Fibroblast of lung (primary cell): ENCODE data around the gene TWIST2. TPM values are rescaled to one million over a fixed set of nuclear protein-coding genes. Genes with fewer than 3 reads are reported as not detected.

Experiments used
- DNase-seq, 2 donors: peaks; one replicate each; pipeline versions ENCODE4 v3.0.0 to v3.0.0-alpha.2; 2010; ENCODE audit warnings: low read depth in 2 of 2
- H2AFZ ChIP-seq: 2 replicates; pipeline ENCODE4 v1.5.1; 2012; ENCODE audit warnings: low read length, control low read depth, inconsistent platforms
- H3K27ac ChIP-seq: 2 replicates; pipeline ENCODE4 v1.5.1; 2011; ENCODE audit warnings: low read length, control low read depth; ENCODE audit not compliant: insufficient read depth
- H3K27me3 ChIP-seq: 2 replicates; pipeline ENCODE4 v1.5.1; 2011; ENCODE audit warnings: mild to moderate bottlenecking, low read length; ENCODE audit not compliant: control insufficient read depth, insufficient read depth
- H3K36me3 ChIP-seq: 2 replicates; pipeline ENCODE4 v1.5.1; 2011; ENCODE audit warnings: low read length; ENCODE audit not compliant: control insufficient read depth, insufficient read depth
- H3K4me1 ChIP-seq: 2 replicates; pipeline ENCODE4 v1.5.1; 2011; ENCODE audit warnings: low read length; ENCODE audit not compliant: control insufficient read depth, insufficient read depth; ENCODE audit errors: extremely low read depth
- H3K4me2 ChIP-seq: 2 replicates; pipeline ENCODE4 v1.5.1; 2011; ENCODE audit warnings: low read length, control low read depth; ENCODE audit not compliant: insufficient read depth; ENCODE audit errors: extremely low read depth
- H3K4me3 ChIP-seq, 4 experiments: fragments of 200-600 bp in 1 of 4; sonication (generic) in 1 of 4; replicated peaks in 1 of 4; 2 replicates each; pipeline ENCODE4 v1.5.1; 2011 to 2016; ENCODE audit warnings: low read length in 4 of 4, low read depth in 3 of 4, mild to moderate bottlenecking in 3 of 4, control low read depth in 2 of 4, inconsistent platforms in 1 of 4, mixed read lengths in 1 of 4; ENCODE audit not compliant: insufficient read depth in 1 of 4; ENCODE audit errors: control extremely low read depth in 1 of 4
- H3K79me2 ChIP-seq: 2 replicates; pipeline ENCODE4 v1.5.1; 2012; ENCODE audit warnings: mild to moderate bottlenecking, low read length, inconsistent platforms; ENCODE audit not compliant: control insufficient read depth, insufficient read depth
- H3K9ac ChIP-seq: 2 replicates; pipeline ENCODE4 v1.5.1; 2011; ENCODE audit warnings: mild to moderate bottlenecking, low read length, control low read depth; ENCODE audit not compliant: insufficient read depth
- H3K9me3 ChIP-seq: 2 replicates; pipeline ENCODE4 v1.5.1; 2012; ENCODE audit warnings: low read depth, low read length; ENCODE audit not compliant: control insufficient read depth, insufficient read depth
- H4K20me1 ChIP-seq: 2 replicates; pipeline ENCODE4 v1.5.1; 2011; ENCODE audit warnings: low read length; ENCODE audit not compliant: control insufficient read depth, insufficient read depth; ENCODE audit errors: extremely low read depth
- CTCF ChIP-seq, 2 donors: IDR thresholded peaks in 1 of 2; conservative IDR thresholded peaks in 1 of 2; 1 replicate in 1 of 2; 2 replicates in 1 of 2; pipeline ENCODE4 v1.5.1; 2011 to 2012; ENCODE audit warnings: low read length in 2 of 2, control low read depth in 1 of 2, inconsistent platforms in 1 of 2, low read depth in 1 of 2, mild to moderate bottlenecking in 1 of 2
- EZH2 ChIP-seq: IDR thresholded peaks from 2 replicates; pipeline ENCODE4 v1.5.1; 2012; ENCODE audit warnings: low read length, control low read depth, mild to moderate bottlenecking; ENCODE audit errors: missing control alignments
- polyA plus RNA-seq, 2 donors: library from polyadenylated mRNA; depleted of rRNA in 1 of 2; stranded (reverse) in 1 of 2; unstranded in 1 of 2; fragments of >200 nt; gene quantifications; 2 replicates each; pipeline ENCODE4 v1.2.1, GENCODE V29; 2011 to 2012; ENCODE audit warnings: missing spikeins in 1 of 2
- total RNA-seq: library from RNA; depleted of rRNA; stranded (reverse); fragments of >200 nt; gene quantifications from 2 replicates; pipeline ENCODE4 v1.2.1, GENCODE V29; 2014

Gene TWIST2
- total and polyA plus RNA-seq, 2 donors (not counting 1 experiment from before 2014, with no cell fraction given), result 85.2 to 118 TPM

- no peak overlapping the region for H3K27ac ChIP-seq
- H4K20me1 ChIP-seq, result peaks cover 2% of the 10 kb centered on the region
- DNase-seq, result no peak
- H3K4me2 ChIP-seq, result no peak overlapping the region
- H2AFZ ChIP-seq, result no peak overlapping the region
- no peak overlapping the region for H3K4me3 ChIP-seq
- H3K27me3 ChIP-seq, result no peaks in the 10 kb centered on the region
- peaks cover 26% of the 10 kb centered on the region for H3K4me1 ChIP-seq
- H3K79me2 ChIP-seq, result peaks cover 61% of the 10 kb centered on the region
- H3K36me3 ChIP-seq, result peaks cover 5% of the 10 kb centered on the region
- no peak for TF ChIP-seq CTCF (conservative IDR thresholded peaks at IDR 0.05 in 1 of 2, IDR thresholded peaks at IDR 0.05 in 1 of 2; ENCODE audit: low read depth in 1 of 2, low read length in 2 of 2)
- TF ChIP-seq EZH2, result no peak
- no peaks in the 10 kb centered on the region for H3K9me3 ChIP-seq
- H3K9ac ChIP-seq, result no peak overlapping the region
Measured at GRCh38 chr2:238878051-238878735, 30.3 kb downstream of the TWIST2 start.

GRCh38 chr2:238879043-238879442 lies 31.2 kb downstream of the TWIST2 start:
- H3K4me2 ChIP-seq, result no peak overlapping the region
- H3K4me1 ChIP-seq, result peaks cover 29% of the 10 kb centered on the region

More at GRCh38 chr2:238879043-238879442, 31.2 kb downstream of the TWIST2 start:
- Histone ChIP-seq H3K9ac (no peak overlapping the region), H4K20me1 (peaks cover 2% of the 10 kb centered on the region), H3K27ac (no peak overlapping the region), H3K79me2 (peaks cover 61% of the 10 kb centered on the region), H3K27me3 (no peaks in the 10 kb centered on the region), H2AFZ (no peak overlapping the region), H3K36me3 (peaks cover 4% of the 10 kb centered on the region), H3K4me3 (no peak overlapping the region), H3K9me3 (no peaks in the 10 kb centered on the region)
- TF ChIP-seq CTCF (conservative IDR thresholded peaks at IDR 0.05 in 1 of 2, IDR thresholded peaks at IDR 0.05 in 1 of 2; ENCODE audit: low read depth in 1 of 2, low read length in 2 of 2) (no peak), EZH2 (no peak)
- DNase-seq, result no peak
